ENCODE data around the gene LRRC38.
"Not testable (repeated sequence)": the region's sequence is repeated elsewhere in the genome, so short reads cannot be mapped to it uniquely, and the experiment has no call there.

Gene LRRC38

GRCh38 chr1:13456904-13457532, 56.8 kb downstream of the LRRC38 start:
- no peak for DNase-seq

GRCh38 chr1:13451399-13451965, 62.3 kb downstream of the LRRC38 start:
- no peak for DNase-seq

GRCh38 chr1:13450204-13450603, 63.6 kb downstream of the LRRC38 start:
- DNase-seq, result no peak

GRCh38 chr1:13443335-13443979, 70.3 kb downstream of the LRRC38 start:
- no peak for DNase-seq

- DNase-seq, result not testable (repeated sequence)
Measured at GRCh38 chr1:13439104-13439783, 74.6 kb downstream of the LRRC38 start.

- DNase-seq, result no peak
Measured at GRCh38 chr1:13435458-13435857, 78.3 kb downstream of the LRRC38 start.

GRCh38 chr1:13433694-13434358, 80.0 kb downstream of the LRRC38 start:
- not testable (repeated sequence) for DNase-seq

GRCh38 chr1:13432251-13432650, 81.6 kb downstream of the LRRC38 start:
- no peak for DNase-seq

GRCh38 chr1:13430495-13430894, 83.3 kb downstream of the LRRC38 start:
- no peak for DNase-seq
